HG02981 (cell line): ENCODE data around the gene PPP1R7.

ENCODE experiments used
- ATAC-seq: cut with Tn5 transposase; IDR thresholded peaks from one replicate; pipeline ENCODE4 v1.9.1; 2021; ENCODE audit warnings: mild to moderate bottlenecking, moderate library complexity; ENCODE audit not compliant: unreplicated experiment

The PPP1R7 gene

DNA sequence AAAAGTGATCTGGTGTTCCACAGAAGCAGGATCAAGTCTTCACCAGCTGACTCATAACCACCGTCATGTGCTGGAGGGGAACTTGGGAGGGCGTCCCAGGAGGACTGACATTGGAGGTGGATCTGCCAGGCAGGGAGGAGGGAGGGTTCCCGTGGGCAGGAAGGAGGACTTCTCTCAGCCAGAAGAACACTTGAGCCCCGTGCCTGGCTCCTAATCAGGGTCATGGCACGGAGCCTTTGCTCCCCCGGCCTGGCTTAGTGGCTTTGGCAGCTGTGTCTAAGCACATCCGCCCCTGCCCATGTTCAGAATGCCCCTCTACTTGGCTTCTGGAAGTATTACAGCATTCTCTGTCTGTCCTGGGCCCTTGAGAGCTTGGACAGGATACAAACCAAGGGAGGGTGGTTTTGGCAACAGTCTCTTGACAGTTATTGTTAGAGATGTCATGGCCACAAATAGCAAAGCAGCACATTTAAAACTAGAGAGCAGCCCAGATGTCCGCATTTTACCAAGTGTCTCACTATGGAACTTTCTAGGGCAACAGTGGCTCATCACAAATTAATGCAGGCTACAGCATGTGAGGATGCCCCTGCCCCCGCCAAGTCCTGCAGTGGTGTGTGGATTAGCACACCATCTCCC is 11.5 kb downstream of the PPP1R7 start:
- ATAC-seq, result no peak

DNA sequence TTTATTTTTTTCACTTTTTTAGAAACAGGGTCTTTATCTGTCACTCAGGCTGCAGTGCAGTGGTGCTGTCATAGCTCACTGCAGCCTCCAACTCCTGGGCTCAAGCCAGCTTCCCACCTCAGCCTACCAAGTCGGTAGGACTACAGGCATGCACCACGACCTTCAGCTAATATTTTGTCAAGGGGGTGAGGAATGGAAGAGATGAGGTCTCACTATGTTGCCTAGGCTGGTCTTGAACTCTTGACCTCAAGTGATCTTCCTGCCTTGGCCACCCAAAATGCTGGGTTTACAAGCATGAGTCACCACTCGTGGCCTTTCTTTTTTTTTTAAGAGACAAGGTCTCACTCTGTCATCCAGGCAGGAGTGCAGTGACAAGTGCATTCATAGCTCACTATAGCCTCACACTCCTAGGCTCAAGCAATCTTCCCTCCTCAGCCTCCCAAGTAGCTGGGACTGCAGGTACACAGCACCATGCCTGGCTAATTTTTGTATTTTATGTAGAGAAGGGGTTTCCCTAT is 13.4 kb downstream of the PPP1R7 start:
- no peak for ATAC-seq

DNA sequence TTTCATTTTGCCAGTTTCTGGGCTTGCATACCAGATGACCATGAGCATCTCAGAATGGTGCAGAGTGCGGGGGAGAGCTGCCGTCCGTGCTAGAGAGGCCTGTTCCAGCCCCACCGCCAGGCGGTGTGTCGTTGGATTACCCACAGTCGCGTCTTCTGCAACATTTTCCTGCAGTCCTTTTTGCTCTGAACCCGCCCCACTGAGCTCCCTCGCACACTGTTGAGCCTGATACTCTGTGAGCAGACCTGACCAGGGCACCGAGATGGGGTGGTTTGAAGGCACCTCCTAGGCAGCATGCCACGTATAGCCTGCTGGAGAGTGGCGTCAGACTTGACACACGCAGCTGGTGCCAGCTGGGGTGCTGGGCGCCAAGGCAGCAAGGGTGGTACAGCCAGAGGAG is 18.1 kb downstream of the PPP1R7 start:
- no peak for ATAC-seq

DNA sequence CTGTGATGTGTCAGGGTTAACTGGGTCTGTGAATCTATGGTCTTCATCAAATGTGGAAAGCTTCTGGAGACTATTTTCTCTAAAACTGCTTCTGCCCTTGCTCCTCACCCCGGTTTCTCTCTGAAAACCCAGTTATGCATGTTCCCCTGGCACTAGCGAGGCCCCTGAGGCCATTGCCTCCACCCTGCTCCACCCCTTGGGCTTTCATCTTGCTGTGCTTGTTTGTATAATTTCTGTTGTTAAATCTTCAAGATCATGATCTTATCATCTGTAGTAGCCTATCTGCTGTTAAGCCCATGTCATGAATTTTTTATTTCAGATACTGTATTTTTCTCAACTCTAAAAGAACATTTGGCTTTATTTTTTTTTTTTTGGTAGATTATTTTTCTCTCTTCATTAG is 23.3 kb downstream of the PPP1R7 start:
- no peak for ATAC-seq

DNA sequence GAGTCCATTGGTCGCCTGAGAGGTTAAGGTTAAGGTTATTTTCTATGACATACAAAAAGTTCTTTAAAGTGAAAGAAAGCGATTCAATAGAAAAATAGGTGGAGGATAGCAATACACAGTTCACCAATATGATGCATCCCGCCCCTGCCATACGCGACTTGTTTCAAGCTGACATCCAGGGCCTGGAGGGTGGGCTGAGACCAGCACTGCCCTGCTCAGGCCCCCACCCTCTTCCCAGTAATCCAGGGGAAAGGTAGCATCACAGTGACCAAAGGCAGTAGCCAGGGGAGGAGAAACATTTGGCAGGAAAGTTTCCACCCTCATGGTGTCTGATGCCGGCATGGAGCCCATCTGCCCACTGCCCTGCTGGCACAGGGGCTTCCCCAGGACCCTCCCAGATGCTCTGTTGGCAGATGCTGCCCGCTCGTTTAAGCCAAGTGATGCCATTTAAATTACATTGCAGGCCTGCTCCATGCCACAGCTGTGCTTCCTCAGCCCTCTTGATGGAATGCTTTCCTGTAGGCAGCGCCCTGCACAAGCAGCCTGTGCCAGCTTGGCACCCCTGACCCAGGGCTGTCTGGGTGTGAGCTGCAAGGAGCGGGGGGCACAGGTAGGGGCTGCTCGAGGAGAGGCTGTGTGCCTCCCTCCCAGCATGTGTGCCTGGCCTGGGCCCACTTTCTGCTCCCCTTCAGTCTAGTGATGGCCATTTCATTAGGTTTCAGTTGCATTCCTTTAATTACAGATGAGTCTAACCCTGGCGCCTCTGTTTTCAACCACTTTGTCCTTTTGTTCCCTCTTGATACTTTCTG is 27.5 kb downstream of the PPP1R7 start:
- no peak for ATAC-seq

DNA sequence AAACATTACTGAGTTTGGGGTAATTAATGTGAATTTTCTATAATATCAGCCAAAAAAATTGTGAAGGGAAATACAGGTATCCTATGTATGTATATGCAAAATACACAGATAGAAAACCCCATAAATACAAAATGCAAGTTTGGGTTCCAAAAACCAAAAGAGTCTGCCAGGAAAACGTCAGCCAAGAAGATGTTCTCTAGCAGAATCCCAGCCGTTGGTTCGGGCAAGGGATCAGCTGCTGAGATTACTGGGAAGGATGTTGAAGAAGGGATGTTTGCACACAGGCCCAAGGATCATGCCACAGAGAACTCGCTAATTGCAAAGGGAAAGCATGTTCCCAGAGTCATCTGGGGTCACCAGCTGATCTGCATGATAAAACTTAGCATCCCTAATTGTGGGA is 28.7 kb downstream of the PPP1R7 start:
- no peak for ATAC-seq

DNA sequence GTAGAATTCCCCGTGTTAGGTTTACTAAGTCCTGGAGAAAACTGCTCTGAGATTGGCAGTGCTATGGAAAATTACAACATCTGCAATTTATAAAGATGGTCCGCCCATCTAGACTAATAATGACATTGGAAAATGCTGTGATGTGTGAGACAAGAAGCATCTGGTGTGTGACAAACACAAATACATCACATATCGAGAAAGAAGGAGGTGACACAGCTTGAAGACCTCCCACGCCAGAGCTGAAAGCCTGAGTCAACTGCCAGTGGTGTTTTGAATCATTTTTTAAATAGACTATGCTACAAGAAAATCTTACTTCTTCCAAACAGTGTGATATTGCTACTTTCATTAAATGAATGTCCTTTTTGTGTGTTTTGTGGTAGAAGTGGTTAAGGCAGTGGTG is 29.6 kb downstream of the PPP1R7 start:
- ATAC-seq, result no peak

DNA sequence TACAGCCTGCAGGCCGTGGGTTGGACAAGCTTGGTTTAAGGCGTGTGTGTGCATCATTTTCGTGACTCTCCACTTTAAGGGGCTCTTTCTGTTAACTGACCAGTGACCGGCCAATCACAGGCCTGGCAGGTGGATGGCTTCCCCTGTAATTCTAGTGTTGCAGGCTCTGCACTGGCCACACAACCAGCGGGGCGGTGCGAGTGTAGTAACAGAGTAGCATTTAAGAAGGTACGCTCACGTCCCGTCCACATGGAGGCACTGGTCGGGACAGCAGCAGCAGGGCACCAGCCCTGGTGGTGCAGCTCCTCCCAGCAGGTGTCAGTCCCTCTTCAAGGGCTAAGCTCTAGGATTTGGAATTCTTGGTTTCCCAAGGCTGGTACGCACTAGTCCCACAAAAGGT is 30.2 kb downstream of the PPP1R7 start:
- no peak for ATAC-seq

DNA sequence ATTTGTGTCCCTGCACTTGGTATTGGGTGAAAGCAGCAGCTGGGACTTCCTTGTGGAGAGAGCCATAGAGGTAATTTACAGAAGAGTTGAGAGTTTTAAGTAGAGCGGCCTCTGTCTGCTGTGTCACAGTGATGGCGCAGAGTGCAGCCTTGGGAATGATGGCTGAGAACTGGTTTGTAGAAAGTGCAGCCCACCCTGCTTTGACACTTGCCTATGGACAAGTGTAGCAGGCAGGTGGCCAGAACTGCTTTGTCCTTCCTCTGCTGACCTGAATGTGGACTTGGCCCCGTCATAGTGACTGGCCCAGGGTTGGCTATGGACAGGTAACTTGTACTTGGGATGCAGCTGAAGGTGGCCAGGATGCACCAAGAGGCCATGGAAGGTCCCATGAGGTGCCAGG is 31.9 kb downstream of the PPP1R7 start:
- ATAC-seq, result no peak

DNA sequence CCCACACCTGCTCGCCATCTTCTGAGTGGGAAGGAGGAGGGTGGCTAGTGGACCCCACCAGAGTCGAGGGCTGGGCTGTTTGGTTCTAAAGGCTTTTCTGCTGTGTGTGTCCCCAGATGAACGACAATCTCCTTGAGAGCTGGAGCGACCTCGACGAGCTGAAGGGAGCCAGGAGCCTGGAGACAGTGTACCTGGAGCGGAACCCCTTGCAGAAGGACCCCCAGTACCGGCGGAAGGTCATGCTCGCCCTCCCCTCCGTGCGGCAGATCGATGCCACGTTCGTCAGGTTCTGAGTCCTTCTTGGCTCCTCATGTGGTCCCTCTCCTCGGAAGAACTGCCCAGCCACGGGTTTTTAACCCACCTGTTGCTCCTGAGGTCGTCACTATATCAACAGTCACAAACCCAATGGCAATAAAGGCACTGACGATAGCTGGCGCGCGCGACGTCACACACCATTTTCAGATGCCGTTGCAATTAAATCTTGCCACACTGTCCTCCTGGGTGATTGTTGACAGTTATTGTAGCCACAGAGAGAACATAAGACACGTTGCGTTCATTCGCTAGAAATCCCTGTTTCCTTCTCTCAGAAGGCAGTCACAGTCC is 32.4 kb downstream of the PPP1R7 start:
- ATAC-seq, result no peak

DNA sequence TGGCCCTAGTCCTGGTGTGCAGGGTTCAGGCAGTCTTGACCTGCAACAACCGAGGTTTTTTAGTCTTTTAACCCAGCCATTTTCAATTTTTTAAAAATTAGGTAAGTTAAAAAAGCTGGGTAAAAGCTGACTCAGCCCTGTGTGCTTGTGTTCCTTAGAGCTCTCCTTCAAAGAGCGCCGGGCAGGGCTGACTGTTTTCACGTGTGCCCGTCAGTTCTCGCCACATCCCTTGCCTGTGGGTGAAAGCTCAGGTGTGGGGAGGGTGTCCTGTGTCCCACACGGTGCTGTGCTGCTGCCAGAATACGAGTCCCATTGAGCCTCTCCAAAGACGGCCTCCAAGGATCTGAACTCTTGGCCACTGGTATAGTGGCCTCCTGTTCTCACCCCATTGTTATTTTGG is 33.0 kb downstream of the PPP1R7 start:
- ATAC-seq, result no peak

DNA sequence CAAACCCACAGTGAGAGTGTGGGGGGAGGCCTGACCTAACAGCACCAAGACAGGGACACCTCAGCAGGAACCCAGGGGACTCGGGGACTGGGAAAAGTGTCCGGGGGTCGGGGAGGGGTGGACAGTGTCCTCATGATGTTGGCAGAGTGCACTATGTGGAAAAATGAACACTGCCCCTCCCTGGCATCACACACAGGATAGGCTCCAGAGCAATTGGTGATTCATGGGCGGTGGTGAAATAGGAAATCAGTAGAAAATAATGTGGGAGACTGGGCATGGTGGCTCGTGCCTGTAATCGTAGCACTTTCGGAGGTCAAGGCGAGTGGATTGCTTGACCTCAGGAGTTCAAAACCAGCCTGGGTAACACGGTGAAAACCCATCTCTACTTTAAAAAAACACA is 34.6 kb downstream of the PPP1R7 start:
- no peak for ATAC-seq

DNA sequence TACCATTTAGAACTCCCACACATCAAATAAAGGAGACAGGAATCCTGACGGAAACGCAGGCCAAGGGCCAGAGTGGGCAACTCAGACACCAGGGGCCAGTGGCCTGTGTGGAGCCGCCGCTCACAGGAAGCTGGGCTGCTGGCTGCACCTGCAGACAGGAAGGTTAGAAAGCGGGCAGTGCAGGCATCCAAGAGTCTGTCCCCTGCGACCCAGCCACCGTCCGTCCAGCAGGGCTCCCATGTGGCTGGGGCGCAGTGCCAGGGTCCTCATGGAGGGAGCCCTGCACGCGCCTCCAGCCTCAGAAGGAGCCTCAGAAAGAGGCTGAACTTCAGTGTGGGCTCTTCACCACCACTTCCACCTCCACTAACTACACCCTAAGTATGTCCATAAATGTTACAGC is 35.7 kb downstream of the PPP1R7 start:
- no peak for ATAC-seq

DNA sequence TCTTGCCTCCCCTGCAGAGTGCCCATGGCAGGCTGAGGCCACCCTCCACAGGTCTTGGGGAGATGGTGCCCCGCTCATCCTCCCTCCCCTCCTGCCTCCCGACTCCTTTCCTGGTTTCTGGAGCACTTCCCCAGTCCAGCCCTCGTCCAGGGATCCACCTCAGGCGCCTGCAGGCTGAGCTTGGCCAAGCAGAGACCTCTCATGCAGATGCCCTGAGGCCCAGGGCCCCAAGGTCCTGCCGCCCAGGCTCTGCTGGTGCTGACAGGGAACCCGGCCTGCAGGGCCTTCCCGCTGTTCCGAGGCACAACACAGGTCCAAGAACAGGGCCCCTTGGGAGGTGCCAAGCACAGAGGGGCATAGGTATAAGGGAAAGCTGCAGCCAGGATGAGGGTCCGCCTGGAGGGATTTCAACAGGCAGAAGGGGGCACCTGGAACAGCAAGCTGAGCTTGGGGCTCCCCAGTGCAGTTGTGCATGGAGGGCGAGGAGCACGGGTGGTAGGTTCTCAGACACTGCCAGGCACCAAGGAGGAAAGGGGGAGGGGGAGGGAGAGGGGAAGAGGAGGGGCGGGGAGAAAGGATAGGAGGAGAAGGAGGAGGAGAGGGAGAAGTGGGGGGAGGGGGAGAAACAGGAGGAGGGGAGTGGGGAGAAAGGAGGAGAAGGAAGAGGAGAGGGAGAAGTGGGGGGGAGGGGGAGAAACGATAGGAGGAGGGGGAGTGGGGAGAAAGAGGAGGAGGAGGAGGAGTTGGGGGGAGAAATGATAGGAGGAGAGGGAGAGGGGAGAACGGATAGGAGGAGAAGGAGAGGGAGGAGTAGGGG is 37.0 kb downstream of the PPP1R7 start:
- no peak for ATAC-seq

DNA sequence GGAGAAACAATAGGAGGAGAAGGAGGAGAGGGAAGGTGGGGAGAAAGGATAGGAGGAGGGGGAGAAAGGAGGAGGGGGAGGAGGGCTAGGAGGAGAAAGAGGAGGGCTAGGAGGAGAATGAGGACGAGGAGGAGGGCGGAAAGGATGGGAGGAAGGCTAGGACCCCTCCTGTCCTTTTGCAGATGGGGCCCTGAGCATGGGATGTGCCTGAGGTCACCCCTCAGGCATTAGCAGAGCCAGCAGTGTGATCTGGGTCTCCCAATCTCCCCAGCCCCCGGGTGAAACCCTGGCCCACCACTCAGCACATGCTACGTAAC is 37.6 kb downstream of the PPP1R7 start:
- ATAC-seq, result no peak

DNA sequence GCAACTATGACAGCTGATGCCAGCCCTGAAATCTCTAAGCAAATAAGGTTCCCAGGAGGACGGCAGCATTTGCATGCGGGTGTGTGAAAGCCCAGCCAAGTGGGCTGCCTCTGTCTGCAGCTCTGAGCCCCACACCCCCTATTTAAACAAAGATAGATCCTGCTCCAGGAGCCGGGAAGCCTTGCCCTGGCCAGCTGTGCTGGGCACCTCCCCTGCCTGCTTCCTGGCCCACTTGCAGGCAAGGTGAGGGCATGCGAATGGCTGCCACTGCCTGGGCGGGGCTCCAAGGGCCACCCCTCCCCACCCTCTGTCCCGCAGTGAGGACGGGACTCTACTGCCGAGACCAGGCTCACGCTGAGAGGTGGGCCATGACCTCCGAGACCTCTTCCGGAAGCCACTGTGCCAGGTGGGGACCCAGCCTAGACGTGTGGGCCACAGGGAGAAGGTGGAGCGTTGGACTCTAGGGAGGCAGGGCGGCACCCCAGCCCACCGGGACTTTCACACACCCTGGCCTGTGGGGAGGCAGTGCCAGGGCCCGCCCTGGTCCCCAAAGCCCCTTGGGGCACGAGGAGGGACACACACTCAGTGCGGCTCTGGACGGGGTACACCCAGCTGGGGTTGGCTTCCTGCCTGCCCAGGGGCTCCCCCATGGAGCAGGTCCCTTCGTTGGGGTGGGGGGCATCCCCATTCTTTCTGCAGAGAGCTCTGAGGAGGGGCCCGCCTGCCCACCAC is 38.3 kb downstream of the PPP1R7 start, which contains the start of gene ANO7:
Gene ANO7, plus strand, starts transcription at position 317 of the 732 bp plus-strand sequence. CDS start 1,387 bp downstream, outside the sequence.
- ATAC-seq, result no peak

DNA sequence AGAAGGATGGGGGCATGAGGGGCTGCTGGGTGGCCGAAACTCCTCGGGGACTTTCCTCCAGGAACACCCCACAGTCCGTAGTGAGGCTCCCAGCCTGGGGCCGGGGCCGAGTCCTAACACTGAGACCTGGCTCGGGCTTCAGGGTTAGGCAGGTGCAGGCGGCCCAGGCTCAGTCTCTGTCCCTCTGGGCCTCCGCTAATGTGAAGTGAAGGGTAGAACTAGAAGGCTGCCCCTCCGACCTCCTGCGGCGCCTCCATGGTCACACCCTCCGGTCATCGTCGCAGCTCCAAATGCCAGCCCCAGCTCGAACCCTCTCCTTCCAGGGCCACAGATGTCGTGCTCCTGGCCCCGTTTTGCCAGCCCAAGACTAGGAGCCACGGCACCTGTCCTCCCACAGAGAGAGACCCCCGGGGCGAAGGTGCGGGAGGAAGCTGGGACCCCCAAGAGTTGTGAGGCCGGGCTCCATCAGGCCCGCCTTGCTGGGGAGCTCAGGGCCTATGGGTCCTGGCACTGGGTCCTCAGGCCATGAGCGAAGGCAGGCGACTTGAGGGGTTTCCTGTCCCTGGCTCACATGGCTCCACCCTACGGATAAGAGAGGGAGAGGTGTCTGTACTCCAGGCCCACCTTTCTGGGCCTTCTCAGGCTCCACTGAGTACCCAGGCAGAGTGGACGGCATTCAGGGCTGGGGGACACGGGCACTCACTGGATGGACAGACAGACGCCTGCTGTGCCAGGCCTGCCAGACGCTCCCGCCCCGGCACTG is 39.0 kb downstream of the PPP1R7 start:
- ATAC-seq, result no peak

DNA sequence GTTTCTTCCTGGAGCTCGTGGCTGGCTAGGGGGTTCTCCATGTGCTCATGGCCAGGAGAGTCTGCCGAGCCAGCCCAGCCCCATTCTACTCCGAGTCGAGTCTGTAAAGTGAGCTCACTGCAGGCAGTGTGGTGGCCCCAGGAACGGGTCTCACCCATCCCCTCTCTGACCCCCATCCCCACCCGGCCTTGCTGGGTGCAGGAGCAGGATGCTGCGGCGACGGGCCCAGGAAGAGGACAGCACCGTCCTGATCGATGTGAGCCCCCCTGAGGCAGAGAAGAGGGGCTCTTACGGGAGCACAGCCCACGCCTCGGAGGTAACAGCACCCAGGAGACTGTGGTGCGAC is 39.6 kb downstream of the PPP1R7 start:
- ATAC-seq, result no peak

DNA sequence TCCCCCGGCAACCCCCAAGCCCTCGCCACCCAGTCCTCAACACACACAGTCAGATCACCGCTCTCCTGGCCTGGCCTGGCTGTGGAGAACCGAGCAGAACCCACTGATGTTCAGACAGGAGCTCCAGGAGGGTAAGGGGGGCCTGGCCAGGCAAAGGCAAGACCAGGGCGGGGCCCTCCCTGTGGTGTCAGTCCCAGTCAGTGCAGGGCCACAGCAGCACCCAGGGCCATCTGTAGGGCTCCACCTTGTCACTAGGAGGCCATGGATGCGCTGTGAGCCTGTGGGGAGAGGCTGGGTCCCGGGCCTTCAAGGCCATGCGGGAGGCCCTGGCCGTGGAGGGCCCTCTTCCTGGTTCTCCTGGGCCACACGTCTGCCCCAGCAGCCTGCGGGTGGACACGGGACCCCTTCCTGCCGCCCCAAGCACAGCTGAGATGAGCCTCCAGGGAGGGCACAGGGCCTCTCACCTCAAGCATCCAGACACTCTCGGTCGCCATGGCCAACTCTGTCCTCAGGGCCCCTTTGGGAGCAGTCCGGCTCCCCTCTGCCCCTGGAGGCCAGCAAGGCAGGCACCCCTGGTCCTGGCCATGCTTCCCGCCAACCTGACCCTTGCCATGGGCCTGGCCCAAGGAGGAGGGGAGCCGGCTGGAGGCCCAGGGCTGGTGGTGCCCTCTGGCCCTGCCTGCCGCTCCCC is 40.2 kb downstream of the PPP1R7 start:
- ATAC-seq, result no peak
